Medulla oblongata (tissue), 1 donor: Measurements from ENCODE around the gene KDF1.
"Not testable (repeated sequence)": the region's sequence is repeated elsewhere in the genome, so short reads cannot be mapped to it uniquely, and the experiment has no call there.

Experiments used
- DNase-seq: peaks from one replicate; pipeline ENCODE4 v3.0.0-alpha.2; 2015; ENCODE audit errors: extremely low spot score

KDF1 gene

GRCh38 chr1:26956321-26956720, 3.9 kb downstream of the KDF1 start:
- no peak for DNase-seq

DNA sequence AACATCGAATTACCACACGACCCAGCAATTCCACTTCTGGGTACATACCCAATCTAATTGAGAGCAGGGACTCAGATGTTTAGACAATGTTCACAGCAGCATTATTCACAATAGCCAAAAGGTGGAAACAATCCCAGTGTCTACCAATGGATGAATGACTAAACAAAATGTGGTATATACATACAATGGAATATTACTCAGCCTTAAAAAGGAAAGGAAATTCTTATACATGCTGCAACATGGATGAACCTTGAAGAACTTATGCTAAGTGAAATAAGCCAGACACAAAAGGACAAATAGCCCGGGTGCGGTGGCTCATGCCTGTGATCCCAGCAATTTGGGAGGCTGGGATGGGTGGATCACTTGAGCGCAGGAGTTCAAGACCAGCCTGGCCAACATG, 6.9 kb downstream of the KDF1 start:
- DNase-seq: no peak

DNA sequence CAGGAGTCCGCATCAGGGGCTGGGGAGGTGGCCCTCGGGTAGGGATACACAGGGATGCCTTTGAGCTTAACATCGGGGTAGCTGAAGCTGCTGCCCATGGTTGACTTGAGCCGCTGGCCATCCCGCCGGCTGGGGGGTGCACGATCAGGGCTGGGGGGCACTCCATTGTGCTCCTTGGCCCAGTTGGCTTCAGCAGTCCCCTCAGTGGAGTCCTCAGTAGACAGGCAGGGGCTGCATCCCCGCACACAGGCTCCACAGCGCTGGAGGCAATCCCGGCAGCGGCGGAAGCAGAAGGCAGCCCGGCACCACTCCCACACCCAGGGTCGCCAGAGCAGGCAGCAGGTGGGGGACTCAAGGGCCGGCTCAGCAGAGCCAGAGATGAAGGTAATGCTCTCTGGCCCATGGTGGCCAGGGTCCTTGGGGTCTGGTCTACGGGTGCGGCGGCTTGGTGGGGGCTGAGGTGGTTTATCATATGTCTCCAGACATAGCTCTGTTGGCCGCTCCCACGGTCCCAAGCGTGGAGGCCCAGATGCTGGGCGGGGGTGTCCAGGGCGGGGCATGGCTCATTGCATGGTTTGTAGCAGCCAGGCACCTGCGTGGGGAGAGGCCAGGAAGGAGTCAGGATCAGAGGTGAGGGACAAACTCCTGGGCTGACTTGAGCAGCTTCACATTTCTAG, 8.3 kb downstream of the KDF1 start:
- no peak for DNase-seq

DNA sequence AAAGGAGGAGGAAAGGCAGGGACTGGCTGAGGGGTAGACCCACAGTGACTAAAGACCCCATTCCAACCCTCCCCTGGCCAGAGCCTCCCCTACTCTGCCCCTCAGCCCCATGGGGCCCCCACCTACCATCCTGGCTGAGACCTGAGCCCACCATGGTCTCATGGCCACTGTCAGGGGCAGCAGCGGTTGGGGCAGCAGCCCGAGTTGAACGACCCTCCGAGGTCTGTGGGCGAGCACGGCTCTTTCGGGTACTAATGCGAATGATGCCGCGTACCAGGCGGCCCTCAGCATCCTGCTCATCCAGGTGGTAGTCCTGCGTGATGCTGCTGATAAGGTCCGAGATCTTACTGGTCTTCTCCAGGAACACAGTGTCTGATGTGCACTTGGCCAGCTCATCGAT, 9.1 kb downstream of the KDF1 start:
- no peak for DNase-seq

DNA sequence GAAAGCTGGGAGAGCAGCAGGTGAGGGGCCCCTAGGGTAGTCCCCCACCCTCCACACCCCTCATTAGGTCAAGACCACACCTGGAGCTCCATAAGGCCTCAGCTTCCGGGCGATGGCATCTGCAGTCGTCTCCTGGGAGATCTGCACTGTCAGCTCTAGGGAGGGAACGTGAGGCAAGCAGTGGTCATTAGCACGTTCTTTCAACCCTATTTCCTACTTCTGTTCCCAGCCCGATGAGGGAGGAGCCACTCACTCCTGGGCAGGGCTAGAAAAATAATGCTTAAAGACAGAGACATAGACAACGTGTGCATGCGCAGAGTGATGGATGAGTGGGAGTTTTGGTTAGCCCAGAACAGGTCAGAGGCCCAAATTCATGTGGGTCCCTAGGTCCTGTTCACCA, 9.7 kb downstream of the KDF1 start:
- DNase-seq: no peak

GRCh38 chr1:26949926-26950319, 10.3 kb downstream of the KDF1 start:
- no peak for DNase-seq

GRCh38 chr1:26949266-26949925, 10.9 kb downstream of the KDF1 start:
- no peak for DNase-seq

GRCh38 chr1:26948725-26949057, 11.6 kb downstream of the KDF1 start:
- DNase-seq: not testable (repeated sequence)

DNA sequence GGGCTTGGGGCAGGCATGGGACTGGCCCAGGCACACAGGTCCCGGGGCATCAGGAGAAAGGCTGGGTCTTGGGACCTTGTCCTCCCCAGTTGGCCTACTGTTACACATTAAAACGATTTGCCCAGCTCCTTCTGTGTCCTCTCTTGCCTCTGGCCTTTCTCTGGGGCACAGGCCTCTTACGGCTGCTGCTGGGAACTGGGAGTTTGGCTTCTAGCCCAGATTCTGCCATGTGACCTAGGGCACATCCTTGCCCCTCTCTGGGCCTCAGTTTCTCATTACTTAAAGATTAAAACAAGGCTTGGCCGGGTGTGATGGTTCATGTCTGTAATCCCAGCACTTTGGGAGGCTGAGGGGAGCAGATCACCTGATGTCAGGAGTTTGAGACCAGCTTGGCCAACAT, 14.0 kb downstream of the KDF1 start:
- DNase-seq: peak; percentile 21

DNA sequence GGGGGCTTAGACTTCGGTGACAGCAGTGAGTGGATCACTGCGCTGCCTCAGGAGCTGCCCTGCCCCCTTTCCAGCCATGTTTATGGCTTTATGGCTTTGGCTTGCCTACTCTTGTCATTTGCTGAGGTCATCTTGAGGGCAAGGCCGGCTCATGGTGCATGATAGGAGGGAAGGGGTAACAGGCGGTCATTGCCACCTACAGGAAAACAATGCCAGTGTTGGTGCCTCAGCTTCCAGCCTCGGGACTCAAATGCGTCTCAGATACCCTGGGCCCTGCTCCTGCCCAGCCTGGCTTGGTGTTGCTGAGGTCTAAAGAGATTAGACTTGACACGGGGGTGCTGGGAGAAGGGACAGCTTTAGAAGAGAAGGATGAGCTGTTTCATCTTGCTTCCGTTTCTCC, 14.5 kb downstream of the KDF1 start:
- DNase-seq: no peak

GRCh38 chr1:26945138-26945537, 15.1 kb downstream of the KDF1 start:
- DNase-seq: no peak

GRCh38 chr1:26942656-26943055, 17.6 kb downstream of the KDF1 start:
- no peak for DNase-seq

DNA sequence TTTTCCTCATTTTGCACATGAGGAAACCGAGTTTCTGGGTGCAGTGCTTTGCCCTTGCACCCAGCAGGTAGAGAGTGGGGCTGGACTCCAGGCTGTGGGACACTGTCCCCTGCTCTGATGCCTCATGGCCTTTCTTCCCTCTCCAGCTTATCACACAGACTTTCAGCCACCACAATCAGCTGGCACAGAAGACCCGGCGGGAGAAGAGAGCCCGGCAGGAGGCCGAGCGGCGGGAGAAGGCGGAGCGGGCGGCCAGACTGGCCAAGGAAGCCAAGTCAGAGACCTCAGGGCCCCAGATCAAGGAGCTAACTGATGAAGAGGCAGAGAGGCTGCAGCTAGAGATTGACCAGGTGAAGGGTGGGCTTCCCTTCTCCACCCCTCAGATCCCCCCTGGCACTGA, 19.0 kb downstream of the KDF1 start:
- no peak for DNase-seq

DNA sequence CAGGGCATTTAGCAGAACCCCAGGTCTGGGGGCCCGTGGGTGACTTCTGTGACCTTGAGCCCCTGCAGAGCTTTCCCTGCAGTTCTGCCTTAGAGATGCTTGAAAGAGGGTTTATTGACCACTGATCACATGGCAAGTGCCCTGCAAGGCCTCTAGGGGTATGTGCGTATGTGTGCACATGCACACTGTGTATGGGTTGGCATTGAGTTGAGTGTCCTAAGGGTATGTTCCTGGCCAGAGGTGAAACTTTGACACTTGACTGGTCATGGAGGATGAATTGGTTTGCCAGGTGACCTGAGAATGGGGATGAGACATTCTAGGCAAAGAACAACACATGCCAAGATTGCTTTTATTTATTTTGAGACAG, 21.6 kb downstream of the KDF1 start:
- DNase-seq: no peak

DNA sequence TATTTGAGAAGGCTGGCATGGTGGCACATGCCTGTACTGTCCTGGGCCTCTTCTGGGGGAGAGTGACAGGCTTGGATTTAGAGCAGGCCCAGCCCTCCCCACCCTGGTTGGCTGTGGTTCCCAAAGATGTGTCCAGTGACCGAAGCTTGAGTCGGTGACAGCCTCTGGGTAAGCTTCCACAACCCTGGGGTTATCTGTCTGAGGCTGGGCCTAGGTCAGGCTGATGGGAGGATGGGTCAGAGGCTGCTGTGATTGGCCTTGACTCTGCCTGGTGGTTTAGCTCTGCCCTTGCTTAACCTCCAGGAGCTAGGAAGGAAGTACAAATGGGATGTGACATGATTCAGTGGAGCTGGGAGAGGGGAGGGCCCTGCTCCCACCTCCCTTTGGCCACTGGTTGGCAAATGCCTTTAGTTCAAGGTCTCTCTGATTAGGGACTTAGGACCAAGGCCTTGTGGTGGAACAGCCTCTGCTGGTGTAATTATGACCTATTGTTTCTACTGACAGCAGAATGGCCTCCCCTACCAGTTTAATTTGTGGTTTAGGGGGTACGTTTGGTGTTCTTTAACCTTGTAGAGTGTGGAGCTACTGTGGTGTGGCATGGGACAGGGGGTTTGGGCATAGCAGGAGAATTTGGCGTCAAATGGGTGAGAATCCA, 22.1 kb downstream of the KDF1 start:
- DNase-seq: no peak

GRCh38 chr1:26936823-26937222, 23.4 kb downstream of the KDF1 start:
- no peak for DNase-seq

DNA sequence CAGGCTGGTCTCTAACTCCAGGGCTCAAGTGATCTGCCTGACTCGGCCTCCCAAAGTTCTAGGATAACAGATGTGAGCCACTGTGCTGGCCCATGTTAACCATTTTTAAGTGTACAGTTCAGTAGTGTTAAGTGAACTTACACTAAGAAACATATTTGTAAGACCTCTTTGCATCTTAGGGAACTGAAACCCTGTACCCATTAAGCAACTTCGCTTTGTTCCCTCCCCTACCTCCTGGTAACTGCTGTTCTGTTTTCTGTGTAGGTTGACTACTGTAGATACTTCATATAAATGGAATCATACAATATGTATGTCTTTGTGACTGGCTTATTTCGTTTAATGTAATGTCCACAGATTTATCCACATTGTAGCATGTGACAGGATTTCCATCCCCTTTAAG, 27.7 kb downstream of the KDF1 start:
- DNase-seq: peak; percentile 20

- DNase-seq: no peak
These were observed 36.6 kb downstream of the KDF1 start for GRCh38 chr1:26923711-26924110.

DNA sequence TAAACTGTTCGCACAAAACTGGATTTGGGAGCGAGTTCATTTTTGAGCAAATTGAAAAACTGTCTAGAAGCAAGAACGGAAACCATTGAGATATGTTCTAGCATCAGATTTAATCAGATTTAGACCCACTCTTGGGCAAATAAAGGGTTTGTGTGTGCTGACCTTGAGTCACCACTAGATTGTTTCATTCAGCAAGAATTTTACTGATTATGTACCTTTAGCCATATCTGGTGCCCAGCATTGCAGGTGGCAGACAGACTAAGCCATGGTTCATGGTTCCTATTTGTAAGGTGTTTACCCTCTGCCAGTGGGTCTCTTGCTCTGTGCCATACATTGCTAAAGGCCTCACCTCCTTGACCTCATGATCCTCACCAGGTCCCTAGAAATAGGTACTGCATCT, 37.4 kb downstream of the KDF1 start:
- DNase-seq: no peak

GRCh38 chr1:26922431-26922729, 37.9 kb downstream of the KDF1 start:
- DNase-seq: no peak

DNA sequence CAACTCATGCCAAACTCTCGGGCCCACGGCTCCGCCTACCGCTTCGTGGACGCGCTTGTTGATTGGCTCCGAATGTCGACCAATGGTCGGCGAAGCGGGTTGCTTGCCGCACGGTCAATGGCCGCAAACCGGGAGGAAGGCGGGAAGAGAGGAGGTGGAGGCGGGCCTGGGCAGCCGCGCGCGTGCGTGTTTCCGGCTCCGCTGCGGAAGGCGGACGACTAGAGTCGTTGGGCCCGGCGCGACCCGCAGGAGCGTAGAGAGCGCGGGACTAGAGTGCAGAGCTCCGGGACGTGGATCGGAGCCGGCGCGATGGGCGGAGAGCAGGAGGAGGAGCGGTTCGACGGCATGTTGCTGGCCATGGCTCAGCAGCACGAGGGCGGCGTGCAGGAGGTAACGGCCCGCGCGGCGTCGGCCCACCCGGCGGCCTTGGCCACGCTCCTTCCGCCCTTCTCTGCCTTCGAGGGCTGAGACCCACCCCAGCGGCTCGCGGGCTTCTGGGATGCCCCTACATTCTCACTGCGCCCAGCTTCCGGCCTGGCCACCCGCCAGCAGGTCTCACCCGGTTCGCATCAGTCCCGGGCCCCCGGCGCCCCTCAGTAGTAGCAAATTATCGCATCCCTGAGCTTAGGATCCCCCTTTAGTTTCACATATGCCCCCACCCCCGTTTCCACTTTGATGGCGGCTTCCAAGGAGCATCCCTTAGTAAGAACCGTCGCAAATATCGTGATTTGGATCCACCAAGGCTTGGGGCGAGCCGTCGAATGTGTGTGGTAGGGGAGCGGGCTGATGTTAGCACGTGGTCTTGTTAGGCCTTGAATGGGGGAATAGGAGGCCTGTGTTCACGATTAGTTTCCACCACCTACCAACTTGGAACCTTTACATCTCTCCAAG, 38.5 kb downstream of the KDF1 start, which contains the start of gene NUDC:
Gene NUDC, plus strand, starts transcription at position 204 of the 891 bp plus-strand sequence. Its CDS starts 106 bp downstream, at position 310.
- peak; percentile 99 for DNase-seq

DNA sequence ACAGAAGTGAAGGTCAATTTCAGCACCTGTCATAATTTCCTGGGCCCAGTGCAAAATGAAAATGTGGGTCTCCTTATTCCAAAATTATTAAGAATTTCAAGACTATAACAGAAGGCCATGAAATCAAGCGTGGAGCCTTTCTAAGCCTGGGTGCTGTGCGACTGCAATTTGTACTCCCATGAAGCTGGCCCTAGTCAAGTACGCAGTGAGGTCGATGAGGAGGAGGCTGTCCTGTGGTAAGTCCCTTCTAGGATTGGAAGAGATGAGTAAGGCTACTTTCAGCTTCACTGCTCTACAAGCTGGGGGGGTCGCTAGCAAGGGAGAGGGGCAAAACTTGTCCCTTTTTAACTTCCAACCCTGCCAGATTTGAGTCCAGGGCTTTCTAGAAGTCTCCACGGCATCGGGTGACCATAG, 39.1 kb downstream of the KDF1 start:
- DNase-seq: no peak
